ENCODE measurements around the gene ZNF423. TPM values are rescaled to one million over a fixed set of nuclear protein-coding genes. Genes with fewer than 3 reads are reported as not detected.

Gene ZNF423
- total RNA-seq, 1 donor from 2014 or later, result 0.05 TPM

DNA sequence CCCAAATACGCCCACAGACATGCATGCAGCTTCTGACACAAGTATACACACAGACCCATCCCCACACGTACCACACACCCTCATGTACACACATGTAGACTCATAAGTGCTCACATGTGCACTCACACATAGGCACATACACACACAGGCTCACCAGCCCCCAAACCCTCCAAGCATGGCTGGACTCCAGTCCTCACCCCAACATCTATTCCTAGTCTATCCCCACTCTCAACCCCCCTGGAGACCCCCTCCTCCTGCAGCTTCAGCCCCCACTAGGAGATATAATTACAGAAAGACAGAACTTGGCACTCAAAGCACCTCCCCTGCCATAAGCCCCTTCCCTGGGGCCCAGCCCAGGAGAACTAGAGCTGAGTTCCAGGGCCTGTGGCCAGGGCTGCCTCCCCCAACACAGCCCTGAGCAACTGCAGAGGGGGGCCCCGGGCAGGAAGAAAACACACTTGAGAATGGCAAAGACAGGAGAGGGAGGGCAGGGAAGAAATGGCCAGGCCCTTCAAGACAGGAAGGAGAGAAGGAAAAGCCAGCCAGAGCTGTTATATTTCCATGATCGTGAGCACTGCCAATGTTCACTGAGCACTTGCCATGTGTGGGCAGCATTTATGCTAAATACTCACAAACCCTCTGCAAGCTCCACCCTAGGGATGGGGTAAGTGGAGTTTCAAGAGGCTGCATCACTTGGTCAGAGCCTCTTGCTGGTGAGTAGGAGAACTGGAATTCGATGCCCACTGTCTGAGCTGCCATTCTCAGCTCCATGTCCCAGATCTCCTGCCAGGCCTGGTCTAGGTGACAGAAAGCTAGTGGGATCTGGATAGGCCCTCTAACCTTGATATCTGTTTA lies 224.5 kb downstream of the ZNF423 start:
- intact Hi-C loops (cut with micrococcal nuclease), result no loop called here

DNA sequence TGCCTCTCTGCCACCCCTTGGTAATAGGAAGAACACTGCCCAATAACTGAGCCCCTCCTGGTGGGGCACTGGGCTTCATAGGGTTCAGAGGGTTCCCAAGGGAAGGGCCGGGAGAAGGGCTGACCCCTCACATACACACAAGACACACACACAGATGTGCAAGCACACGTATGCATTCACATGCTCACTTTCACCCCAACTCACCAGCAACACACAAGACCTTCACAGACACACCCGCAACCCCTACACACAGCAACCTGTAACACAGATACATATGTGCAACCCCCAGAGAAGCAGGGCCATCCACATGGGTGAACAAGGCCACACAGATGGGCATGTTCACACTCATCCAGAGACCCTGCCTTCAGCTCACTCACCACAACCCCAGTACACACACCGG lies 225.1 kb downstream of the ZNF423 start:
- intact Hi-C loops (cut with micrococcal nuclease), result no loop called here

DNA sequence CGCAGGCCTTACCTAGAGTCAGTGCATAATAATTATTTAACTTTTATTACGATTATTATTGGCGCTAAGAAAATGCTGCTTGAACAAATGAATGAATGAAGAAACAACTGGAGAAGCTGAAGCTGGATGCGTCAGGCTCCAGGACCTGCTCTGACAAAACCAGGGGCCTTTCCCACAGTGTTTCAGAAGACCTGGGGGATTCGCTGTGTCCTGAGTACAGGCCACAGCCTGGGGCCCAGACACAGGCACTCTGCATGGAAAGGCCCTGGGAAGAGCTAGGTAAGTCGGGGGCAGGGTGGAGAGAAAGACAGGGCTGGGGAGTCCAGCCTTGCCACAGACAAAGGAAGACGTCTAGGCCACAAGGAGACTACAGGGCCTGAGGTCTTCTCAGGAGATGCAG lies 226.1 kb downstream of the ZNF423 start:
- intact Hi-C loops (cut with micrococcal nuclease), result no loop called here

DNA sequence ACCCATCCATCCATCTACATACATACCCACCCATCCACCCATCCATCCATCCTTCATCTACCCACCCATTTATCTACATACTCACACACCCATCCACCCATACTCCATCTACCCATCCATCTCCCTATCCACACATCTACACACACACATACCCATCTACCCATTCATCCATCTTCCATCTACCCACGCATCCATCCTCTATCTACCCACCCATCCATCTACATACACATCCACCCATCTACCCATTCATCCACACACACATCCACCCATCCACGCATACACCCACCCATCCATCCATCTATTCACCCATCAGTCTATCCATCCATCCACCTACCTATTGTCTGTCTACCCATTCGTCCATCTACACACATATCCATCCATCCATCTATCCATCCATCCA lies 227.8 kb downstream of the ZNF423 start:
- intact Hi-C loops (cut with micrococcal nuclease), result no loop called here

DNA sequence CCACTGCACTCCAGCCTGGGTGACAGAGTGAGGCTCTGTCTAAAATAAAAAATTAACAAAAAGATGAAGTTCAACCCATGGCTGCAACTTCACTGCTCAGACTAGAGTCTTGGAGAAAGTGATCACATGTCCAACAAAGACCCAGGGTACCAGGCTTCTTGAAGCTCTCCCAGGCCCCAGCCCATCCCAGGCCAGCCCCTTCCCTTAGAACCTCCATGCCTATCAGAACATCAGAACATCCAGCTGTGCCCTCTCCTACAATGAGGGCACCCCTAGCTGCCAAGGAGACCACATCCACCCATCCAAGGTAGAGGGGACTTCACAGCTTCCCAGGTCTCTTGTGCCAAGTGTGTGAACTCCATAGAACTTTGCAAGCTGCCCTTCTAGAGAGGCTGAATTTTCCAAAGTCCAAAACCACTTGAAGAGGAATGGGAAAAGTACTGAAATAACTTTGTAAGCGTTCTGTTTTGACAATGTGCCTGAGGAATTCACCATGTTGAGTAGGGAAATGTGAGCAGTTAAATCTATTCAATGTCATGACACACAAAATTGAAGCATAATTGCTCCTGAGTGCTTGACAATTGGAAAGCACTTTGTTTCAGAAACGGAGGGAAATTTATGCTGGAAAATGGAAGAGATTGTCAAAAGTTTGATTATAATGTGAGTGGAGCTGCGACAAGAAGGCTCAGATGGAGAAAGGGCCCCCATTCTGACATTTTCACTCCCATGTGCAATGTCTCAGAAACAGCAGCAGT lies 230.4 kb downstream of the ZNF423 start:
- intact Hi-C loops (cut with micrococcal nuclease), result no loop called here

DNA sequence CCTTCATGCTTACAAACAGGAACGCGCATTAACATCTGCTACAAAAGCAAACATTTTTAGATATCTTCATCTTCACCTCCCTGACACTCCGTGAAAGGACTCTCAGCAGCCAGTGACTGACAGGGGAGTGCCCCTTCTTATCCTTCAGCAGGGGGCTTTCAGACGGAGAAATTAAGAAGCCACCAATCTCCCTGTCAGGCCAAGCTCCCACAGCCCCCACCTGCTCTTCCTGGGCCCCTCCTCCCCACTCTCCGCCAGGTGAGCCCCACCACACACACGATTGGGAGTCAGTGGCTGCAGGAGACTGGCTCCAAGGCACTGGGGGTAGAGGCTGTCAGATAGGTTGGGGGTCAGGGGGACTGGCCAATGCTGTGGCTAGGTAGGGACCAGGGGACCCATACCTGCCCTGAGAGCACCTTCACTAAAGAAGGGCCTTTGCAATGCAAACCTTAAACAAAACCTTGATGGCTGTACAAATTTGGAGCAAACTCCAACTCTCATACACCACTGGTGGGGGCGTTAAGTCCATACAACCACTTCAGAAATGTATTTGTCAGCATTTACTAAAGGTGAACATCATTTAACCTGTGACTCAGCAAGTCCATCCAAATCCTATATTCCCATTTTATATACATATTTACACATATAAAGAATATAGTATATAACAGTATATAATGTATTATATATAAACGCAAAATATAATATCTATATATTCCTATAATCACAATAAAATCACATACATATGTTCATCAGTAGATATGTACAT lies 232.2 kb downstream of the ZNF423 start:
- intact Hi-C loops (cut with micrococcal nuclease), result no loop called here

DNA sequence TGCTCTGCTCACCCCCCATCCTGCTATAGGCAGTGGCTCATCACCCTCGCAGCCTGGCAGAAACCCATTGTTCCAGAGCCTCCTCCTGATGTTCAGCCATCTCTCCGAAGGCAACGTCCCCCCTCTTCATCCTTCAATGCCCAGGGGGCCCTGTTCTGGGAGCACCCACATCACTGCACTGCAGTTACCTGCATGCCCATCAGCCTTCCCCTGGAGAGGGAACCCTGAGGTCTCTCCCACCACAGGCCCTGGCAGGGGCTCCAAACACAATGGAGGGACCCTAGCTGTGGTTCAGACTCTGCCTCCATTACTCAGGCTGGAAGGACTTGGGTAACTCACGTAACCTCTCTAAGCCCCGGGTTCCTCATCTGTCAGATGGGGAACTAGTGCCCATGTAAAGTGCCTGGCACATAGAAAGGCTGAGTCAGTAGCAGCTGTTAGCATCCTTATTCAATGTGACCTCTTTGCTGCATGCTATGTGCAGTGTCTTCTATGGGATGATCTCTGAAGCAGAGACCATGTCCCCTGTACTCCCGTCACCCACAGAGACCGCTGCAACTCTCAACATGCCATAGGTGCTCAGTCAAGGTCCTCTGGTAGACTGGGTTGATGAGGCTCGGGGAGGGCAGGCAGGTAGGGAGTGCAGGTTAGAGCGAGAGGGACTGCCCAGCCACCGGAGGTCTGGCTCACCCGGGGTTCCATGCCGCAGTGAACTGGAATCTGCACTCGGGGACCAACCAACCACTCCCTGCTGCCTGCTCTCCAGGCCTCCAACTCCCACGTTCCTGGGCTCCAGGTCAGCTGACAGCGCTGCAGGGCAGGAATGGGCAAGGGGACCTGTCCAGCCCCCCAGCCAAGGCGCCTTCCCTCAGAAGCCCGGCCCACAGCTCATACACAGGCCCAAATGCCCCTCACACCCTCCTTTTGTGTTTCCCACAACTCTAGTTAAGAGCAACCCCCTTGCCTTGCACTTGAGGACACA lies 233.2 kb downstream of the ZNF423 start:
- intact Hi-C loops (cut with micrococcal nuclease), result no loop called here

DNA sequence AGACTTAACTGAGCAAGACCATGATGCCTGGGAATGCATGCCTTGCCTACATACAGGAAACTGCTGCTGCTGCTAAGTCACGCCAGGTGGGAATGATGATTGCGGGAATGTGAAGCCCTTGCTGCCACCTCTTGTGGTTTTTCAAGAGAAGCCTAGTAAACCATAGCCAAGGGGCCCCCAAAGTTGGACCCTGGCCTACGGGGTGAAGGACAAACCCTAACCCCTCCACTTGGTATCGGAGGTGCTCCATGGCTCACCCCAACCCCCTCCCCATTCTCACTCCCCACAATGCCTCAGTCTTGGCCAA lies 233.9 kb downstream of the ZNF423 start:
- intact Hi-C loops (cut with micrococcal nuclease), result no loop called here

DNA sequence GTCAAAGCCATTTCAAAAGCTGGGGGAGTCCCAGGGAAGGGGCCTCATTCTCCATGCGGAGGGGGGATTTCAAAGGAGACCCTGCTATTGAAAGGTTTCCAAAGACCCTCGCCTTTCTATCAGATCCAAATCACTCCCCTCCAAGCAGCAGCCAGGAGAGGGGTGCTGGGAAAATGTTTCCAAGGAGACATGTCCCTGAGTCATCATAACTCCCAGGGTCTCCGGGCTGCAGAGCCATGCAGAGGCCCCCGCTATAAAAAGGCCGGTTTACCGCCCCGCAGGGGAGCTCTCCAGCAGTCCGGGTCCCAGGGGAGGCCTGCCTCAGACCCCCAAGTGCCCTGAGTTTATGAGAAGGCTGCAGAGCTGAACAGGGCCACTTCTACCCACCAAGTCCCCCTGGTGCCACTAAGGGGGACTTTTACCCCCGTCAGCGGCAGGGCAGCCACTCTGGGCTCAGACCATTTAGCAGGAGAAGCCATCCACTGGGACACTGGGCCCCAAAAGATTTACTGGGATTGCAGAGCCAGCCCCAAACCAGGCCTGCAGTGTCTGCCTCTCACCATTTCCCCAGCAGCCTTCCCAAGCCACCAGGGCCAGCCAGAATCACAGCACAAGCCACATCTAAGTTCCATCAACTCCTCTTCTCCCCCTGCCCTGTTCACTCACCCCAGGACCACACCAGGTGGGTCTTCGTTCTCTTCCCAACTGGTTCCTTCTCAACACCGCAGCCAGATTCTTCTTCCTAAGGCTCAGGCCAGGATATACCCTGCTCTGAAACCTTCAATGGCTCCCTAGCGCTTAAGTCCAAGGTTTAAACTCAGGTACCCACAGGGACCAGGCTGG lies 234.4 kb downstream of the ZNF423 start:
- intact Hi-C loops (cut with micrococcal nuclease), result no loop called here

DNA sequence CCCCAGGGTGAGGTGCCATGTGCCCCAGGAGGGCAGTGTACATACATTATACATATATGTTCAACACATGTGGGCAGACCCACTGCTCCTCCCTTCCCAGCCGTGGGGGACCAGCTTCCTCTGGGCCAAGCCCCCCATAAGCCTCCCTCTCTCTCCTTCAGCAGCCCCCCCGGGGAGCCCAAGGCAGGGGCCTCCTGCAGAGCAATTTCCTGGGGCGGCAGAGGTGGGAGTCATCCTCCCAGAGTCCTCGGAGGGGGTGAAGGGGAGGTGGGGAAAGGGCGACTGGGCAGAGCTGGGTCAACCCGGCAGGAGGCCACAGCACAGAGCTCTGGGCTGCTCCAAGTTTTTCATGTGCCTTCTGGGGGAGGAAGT lies 235.1 kb downstream of the ZNF423 start:
- intact Hi-C loops (cut with micrococcal nuclease), result no loop called here

DNA sequence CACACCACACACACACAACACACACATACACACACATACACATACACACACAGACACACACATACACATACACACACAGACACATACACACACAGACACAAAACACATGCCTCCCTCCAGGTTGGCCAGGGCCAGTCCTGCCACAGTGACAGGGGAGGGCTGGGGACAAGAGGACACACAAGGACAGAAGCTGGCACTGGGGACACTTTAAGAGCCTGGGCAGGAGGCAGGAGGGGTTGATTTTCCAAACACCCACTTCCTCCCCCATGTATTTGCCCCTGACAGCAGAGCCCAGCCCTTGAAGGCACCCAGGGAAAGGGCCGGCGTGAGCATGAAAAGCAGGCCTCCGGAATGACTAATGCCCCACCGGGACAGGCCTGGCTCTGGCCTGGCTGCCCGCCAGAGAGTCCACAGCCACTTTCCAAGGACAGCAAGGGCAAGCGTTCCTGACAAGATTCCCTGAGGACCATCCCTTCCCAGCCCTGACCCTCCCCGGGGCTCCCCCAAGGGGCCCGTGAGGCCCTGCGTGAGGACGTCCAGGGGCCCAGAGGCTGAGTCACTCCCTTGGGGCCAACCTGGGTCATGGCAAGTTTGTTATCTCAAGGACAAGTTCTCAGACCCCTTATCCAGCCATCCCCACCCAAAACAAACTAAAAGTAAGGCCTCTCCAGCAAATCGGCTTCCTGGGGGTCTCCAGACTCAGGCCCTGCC lies 235.6 kb downstream of the ZNF423 start:
- intact Hi-C loops (cut with micrococcal nuclease), result no loop called here

DNA sequence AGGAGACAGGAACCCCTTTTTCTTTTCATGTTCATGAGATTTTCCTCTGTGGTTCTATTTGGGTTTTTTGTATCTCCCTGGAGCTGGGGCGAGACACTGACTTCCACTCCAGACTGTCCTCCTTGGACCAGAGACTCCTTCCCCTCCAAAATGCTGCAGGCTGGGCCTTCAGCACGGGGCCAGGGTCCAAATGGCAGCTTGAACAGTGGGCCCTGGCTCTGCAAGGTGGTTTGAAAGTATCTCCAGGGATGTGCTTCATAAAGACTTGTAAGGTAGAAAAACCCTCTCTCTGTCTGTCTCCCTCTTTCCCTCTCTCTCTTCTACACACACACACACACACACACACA lies 236.1 kb downstream of the ZNF423 start:
- intact Hi-C loops (cut with micrococcal nuclease), result no loop called here

DNA sequence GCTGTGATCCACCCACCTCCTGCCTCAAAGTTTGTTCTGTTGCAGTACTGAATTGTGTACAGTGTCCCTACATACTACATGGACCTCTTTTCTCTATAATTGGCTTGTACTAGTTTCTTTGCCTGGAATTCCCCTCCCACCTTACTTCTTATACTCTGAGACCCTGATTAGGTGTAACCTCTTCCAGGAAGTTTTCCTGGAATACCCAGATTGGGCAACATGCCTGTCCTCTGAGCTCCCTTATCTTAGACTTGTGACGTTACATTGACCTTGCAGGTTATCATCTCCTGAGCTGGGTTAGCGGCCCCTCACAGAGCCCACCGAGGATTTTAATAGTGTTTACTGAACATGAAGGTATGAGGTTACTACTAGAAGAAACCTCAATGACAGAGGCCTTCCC lies 237.0 kb downstream of the ZNF423 start:
- intact Hi-C loops (cut with micrococcal nuclease), result no loop called here

DNA sequence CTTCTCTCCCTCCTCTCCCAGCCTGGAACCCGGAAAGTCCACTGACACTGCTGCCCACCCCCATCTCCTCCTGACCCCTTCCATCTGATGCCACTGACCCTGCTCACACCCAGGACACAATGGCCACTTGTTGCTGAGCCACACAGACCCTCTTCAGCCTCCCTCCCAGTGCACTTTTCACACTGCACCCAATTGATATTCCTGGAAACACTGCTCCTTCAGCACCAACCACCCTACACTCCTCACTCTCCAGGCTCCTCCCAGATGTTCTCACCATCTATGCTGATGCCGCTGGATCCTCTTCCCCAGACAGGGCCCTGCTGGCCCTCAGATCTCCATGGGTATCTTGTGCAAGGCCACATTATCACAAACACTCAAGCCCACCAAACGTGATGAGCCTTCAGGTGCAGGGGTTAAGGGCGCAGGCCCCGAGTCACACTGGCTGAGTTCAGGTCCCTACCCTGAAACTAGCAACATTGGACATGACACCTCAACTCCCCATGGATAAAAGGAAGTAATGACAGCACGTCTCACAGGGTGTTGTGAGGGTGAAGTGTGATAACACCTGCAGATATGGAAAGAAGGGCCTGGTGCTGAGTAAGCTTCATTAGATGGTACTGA lies 238.1 kb downstream of the ZNF423 start:
- intact Hi-C loops (cut with micrococcal nuclease), result no loop called here

DNA sequence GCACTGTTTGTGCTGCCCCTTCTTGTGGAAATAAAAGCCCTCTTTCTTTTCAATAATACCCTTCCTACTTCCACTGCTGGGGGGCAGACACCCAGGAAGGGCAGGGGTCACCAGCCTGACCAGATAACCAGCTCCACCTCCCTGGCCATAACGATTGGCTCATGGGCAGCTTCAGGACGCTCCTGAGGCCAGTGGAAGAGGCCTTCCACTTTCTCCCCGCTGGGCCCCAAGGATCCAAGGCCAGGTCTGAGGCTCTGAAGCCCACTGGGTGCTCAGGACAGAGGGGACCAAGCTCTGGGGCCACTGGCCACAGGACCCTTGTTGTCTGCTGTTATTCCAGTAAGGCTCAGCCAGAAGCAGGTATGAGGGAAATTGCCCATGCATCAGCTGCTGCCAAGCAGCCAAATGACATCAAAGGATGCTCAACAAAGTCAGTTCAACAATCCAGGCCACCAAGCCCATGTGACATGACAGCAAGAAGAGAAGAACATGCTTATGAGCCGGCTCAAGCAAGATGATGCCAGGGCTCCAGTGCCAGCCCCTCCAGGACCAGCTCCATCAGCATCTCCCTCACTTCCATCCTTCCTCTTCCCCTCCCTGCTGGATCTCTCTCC lies 238.8 kb downstream of the ZNF423 start:
- intact Hi-C loops (cut with micrococcal nuclease), result no loop called here

DNA sequence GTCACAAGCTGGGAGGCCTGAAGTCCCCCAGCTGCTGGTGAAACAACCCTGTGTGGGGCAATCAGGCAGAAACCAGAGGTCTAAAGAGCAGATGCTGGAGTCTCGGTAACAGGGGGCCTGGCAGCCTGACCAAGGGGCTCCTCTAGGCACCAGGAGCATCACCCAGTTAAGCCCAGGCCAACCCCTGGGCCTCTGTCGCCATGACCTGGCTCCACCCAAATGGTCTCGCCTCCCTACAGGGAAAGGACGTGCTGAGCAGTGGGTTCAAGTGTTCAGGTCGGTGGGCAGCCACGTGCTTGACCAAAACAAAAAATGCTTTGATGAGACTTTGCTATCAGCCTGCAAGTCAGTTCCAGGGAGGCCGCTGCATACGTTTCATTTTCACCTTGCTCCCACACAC lies 240.3 kb downstream of the ZNF423 start:
- intact Hi-C loops (cut with micrococcal nuclease), result no loop called here

DNA sequence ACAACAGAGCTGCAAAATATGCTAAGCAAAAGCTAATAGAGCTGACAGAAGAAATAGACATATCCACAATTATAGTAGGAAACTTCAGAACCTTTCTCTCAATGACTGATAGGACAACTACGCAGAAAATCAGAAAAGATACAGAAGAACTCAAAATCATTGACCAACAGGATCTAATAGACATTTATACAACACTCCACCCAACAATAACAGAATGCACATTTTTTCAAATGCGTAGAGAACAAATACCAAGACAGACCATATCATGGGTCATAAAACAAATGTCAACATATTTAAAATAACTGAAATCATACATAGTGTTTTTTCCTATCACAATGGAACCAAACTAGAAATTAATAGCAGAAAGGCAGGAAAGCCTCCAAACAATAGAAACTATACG lies 244.9 kb downstream of the ZNF423 start:
- intact Hi-C loops (cut with micrococcal nuclease), result no loop called here

DNA sequence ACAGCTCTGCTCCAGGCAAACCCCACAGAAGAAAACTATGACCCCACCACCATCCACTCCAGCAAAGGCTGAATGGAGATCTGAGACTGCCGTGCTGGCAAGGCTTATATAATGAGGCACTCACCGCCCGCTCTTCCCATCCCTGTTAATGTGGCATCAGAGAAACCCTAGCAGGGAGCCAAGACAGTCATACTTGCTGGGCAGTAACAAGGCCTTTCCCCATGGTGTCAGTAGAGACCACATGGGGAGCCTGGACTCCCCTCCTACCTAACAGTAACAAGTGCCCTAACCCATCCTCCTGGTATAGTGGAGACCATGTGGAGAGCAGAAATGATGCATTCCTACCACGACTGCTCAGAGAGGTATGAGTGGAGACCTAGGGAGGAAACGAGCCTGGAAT lies 247.1 kb downstream of the ZNF423 start:
- intact Hi-C loops (cut with micrococcal nuclease), result no loop called here

DNA sequence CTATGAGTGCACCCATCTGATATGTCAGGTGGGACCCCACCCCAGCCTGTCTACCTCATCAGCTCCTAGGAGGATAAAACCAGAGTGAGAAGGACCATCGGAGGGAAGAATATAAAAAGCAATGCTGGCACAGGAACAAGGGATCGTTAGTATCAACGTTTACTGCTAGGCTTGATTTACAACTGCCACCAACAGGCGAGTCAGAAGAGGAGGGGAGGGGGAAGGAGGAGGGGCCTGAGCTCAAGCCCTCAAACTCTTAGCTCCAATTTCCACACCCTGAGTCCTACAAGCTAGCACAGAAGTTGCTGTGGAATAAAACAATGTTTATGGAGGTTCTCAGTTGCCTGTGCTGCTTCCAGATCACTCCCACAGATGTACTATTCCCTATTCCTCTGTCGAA lies 247.8 kb downstream of the ZNF423 start:
- intact Hi-C loops (cut with micrococcal nuclease), result no loop called here

All from T-helper 2 cell treated with Interferon-gamma antibody and Interleukin-4, amounts not matched to agents 100 ng/mL and 5 ng/mL, for 36 hours (primary cell).